OCI-LY1 (cell line): Measurements from ENCODE around the gene GPRC5C.

Source experiments
- CTCF ChIP-seq: fragments of 200-600 bp; sonication (generic), shearing (Covaris generic); IDR thresholded peaks from 2 replicates; pipeline ENCODE4 v1.5.1; 2017; ENCODE audit warnings: mild to moderate bottlenecking, antibody characterized with exemption, low read length, moderate library complexity, mixed read lengths
- EZH2 ChIP-seq: fragments of 200-600 bp; sonication (generic), shearing (Covaris generic); IDR thresholded peaks from 2 replicates; pipeline ENCODE4 v1.8.0; 2017; ENCODE audit warnings: borderline replicate concordance, mixed run types, mild to moderate bottlenecking, antibody characterized with exemption, low read length, moderate library complexity, mixed read lengths

- TF ChIP-seq CTCF (no peak), EZH2 (no peak)
These were observed 27.7 kb downstream of the GPRC5C start for GRCh38 chr17:74459622-74460021.
